Panc1 (cell line): ENCODE results near the gene AGFG1. TPM values are rescaled to one million over a fixed set of nuclear protein-coding genes. Genes with fewer than 3 reads are reported as not detected.

Source experiments
- ATAC-seq: fragments of 200-7000 bp; cut with Tn5 transposase; 2 replicates; pipeline ENCODE4 v1.9.1; 2020; ENCODE audit warnings: mild to moderate bottlenecking, moderate library complexity
- BruUV-seq: library from RNA; stranded (reverse); fragments of 400-500 nt; replicated peaks from 2 replicates; lab custom pipeline; 2021; lab: Mats Ljungman, UMichigan
- CTCF ChIA-PET: fragments of 300-600 bp; sonication (Branson Sonifier 250); formaldehyde crosslinking; loops from one replicate; lab custom pipeline; 2022; ENCODE audit warnings: antibody characterized with exemption; lab: Charles Lee
- POLR2A ChIA-PET: fragments of 300-600 bp; sonication (Branson Sonifier 250); formaldehyde crosslinking; loops from one replicate; lab custom pipeline; 2022; ENCODE audit warnings: antibody characterized with exemption; lab: Charles Lee
- DNase-seq: peaks from one replicate; pipeline ENCODE4 v3.0.0-alpha.2; 2010; ENCODE audit warnings: low read depth, low spot score
- H3K27ac ChIP-seq: 2 replicates; pipeline ENCODE4 v1.5.1; 2011; ENCODE audit warnings: mild to moderate bottlenecking, low read length, inconsistent platforms
- H3K27me3 ChIP-seq: fragments of 200-500 bp; sonication (Bioruptor generic); 2 replicates; pipeline ENCODE4 v1.6.0; 2014; ENCODE audit warnings: low read length, inconsistent platforms; ENCODE audit not compliant: control insufficient read depth, insufficient read depth
- H3K36me3 ChIP-seq: fragments of 200-500 bp; sonication (Bioruptor generic); 2 replicates; pipeline ENCODE4 v1.5.1; 2014; ENCODE audit warnings: inconsistent platforms, mild to moderate bottlenecking, low read length, moderate library complexity; ENCODE audit not compliant: control insufficient read depth, insufficient read depth
- H3K4me1 ChIP-seq: 2 replicates; pipeline ENCODE4 v1.5.1; 2011; ENCODE audit warnings: inconsistent platforms, mild to moderate bottlenecking, low read length, moderate library complexity; ENCODE audit not compliant: control insufficient read depth, insufficient read depth
- H3K4me3 ChIP-seq, 2 experiments: 2 replicates each; pipeline ENCODE4 v1.5.1; 2011 to 2012; ENCODE audit warnings: low read depth in 2 of 2, low read length in 2 of 2, mild to moderate bottlenecking in 2 of 2, inconsistent platforms in 1 of 2, moderate library complexity in 1 of 2
- H3K9me3 ChIP-seq: fragments of 200-500 bp; sonication (Bioruptor generic); 2 replicates; pipeline ENCODE4 v1.5.1; 2014; ENCODE audit warnings: low read depth, mild to moderate bottlenecking, inconsistent platforms, low read length, moderate library complexity; ENCODE audit not compliant: control insufficient read depth, insufficient read depth
- CTCF ChIP-seq: fragments of 450-650 bp; IDR thresholded peaks from 2 replicates; pipeline ENCODE4 v1.5.1; 2017; ENCODE audit warnings: mild to moderate bottlenecking
- POLR2AphosphoS5 ChIP-seq: IDR thresholded peaks from 2 replicates; pipeline ENCODE4 v1.6.1; 2012; ENCODE audit warnings: mild to moderate bottlenecking, low read depth, low read length, moderate library complexity
- REST ChIP-seq, 2 experiments: IDR thresholded peaks; 2 replicates each; pipeline ENCODE4 v1.6.1; 2011 to 2012; ENCODE audit warnings: low read depth in 2 of 2, control low read depth in 1 of 2, low read length in 1 of 2, mild to moderate bottlenecking in 1 of 2, moderate library complexity in 1 of 2; ENCODE audit not compliant: insufficient read depth in 1 of 2
- SIN3A ChIP-seq: IDR thresholded peaks from 2 replicates; pipeline ENCODE4 v1.6.1; 2012; ENCODE audit warnings: low read depth, mild to moderate bottlenecking, low read length, moderate library complexity, borderline replicate concordance; ENCODE audit not compliant: insufficient read depth
- TCF7L2 ChIP-seq: IDR thresholded peaks from 2 replicates; pipeline ENCODE4 v1.6.1; 2011; ENCODE audit warnings: mild to moderate bottlenecking, low read depth, low read length, inconsistent platforms
- in situ Hi-C: cut with HindIII; loops from 2 replicates; pipeline ENCODE4 v1.10.0; 2016; ENCODE audit warnings: low sequenced_read_pairs, low pct_unique_long_range_greater_than_20kb
- intact Hi-C: fragments of 100-400 bp; cut with micrococcal nuclease; formaldehyde crosslinking; loops from one replicate; pipeline ENCODE4 v1.10.0; 2022; ENCODE audit not compliant: unreplicated experiment
- total RNA-seq: library from RNA; stranded (reverse); gene quantifications from one replicate; pipeline ENCODE4 v1.2.1, GENCODE V29; 2021; ENCODE audit not compliant: unreplicated experiment

Gene AGFG1
- total RNA-seq, 1 experiment from 2014 or later, result 98.5 TPM

GRCh38 chr2:227450311-227450841, 21.6 kb upstream of the AGFG1 start:
- no peaks in the 10 kb centered on the region for H3K27me3 ChIP-seq
- intact Hi-C loops (no loop called here), in situ Hi-C loops (no loop called here)
- no TSS peak for BruUV-seq
- no peak overlapping the region; the same call in 1 of the 2 replicates for H3K27ac ChIP-seq
- ATAC-seq, result no peak
- no peaks in the 10 kb centered on the region for H3K4me1 ChIP-seq
- TF ChIP-seq POLR2AphosphoS5, result no peak
- TF ChIP-seq SIN3A, result no peak
- TF ChIP-seq TCF7L2, result no peak
- H3K36me3 ChIP-seq, result no peaks in the 10 kb centered on the region
- no peaks in the 10 kb centered on the region for H3K9me3 ChIP-seq
- POLR2A ChIA-PET, result no interaction called here
- no peak for DNase-seq
- CTCF ChIA-PET, result no interaction called here
- H3K4me3 ChIP-seq, result no peak overlapping the region

GRCh38 chr2:227450926-227451654, 20.9 kb upstream of the AGFG1 start:
- no peak for TF ChIP-seq CTCF
- no peak for TF ChIP-seq SIN3A
- no peak for TF ChIP-seq TCF7L2
- no peak for TF ChIP-seq REST (IDR thresholded peaks at IDR 0.05; ENCODE audit: insufficient read depth in 1 of 2, low read depth in 2 of 2, low read length in 1 of 2)
- TF ChIP-seq POLR2AphosphoS5, result no peak
- no TSS peak for BruUV-seq
- Histone ChIP-seq H3K9me3 (no peaks in the 10 kb centered on the region), H3K27ac (no peak overlapping the region; the same call in 1 of the 2 replicates), H3K4me1 (no peaks in the 10 kb centered on the region), H3K4me3 (no peak overlapping the region), H3K27me3 (no peaks in the 10 kb centered on the region), H3K36me3 (no peaks in the 10 kb centered on the region)
- in situ Hi-C loops (no loop called here), intact Hi-C loops (no loop called here)
- CTCF ChIA-PET, result no interaction called here
- DNase-seq (no peak), ATAC-seq (no peak)
- POLR2A ChIA-PET, result no interaction called here

- intact Hi-C loops, result no loop called here
Measured at GRCh38 chr2:227451655-227451992, 20.3 kb upstream of the AGFG1 start.

More at GRCh38 chr2:227451655-227451992, 20.3 kb upstream of the AGFG1 start:
- no peak for TF ChIP-seq CTCF
- no peak for TF ChIP-seq TCF7L2
- no peak for TF ChIP-seq POLR2AphosphoS5
- no peak overlapping the region for H3K27ac ChIP-seq
- no peaks in the 10 kb centered on the region for H3K9me3 ChIP-seq
- no peak overlapping the region for H3K4me3 ChIP-seq
- H3K27me3 ChIP-seq, result no peaks in the 10 kb centered on the region
- H3K4me1 ChIP-seq, result no peaks in the 10 kb centered on the region
- BruUV-seq, result no TSS peak
- CTCF ChIA-PET, result no interaction called here
- H3K36me3 ChIP-seq, result no peaks in the 10 kb centered on the region
- POLR2A ChIA-PET, result no interaction called here
- in situ Hi-C loops, result no loop called here
- ATAC-seq (no peak), DNase-seq (no peak)
